ENCODE data around the gene GLUD2.

Gene GLUD2

GRCh38 chrX:121013897-121014455 lies 33.4 kb upstream of the GLUD2 start:
- Histone ChIP-seq H4K20me1 (ENCODE audit: low read depth, low read length) (no peaks in the 10 kb centered on the region), H3K27me3 (ENCODE audit: low read length) (no peaks in the 10 kb centered on the region), H3K79me2 (ENCODE audit: insufficient read depth, low read length) (no peaks in the 10 kb centered on the region), H3K4me2 (ENCODE audit: low read depth, low read length, poor library complexity, severe bottlenecking) (no peak overlapping the region), H3K36me3 (ENCODE audit: low read length) (no peaks in the 10 kb centered on the region), H2AFZ (ENCODE audit: low read depth, low read length, severe bottlenecking) (no peak overlapping the region), H3K9me3 (ENCODE audit: insufficient read depth, low read length) (no peaks in the 10 kb centered on the region), H3K9ac (ENCODE audit: low read length) (no peak overlapping the region), H3K9me2 (replicated peaks; ENCODE audit: insufficient read depth, low read length) (no peaks in the 10 kb centered on the region), H3K4me3 (ENCODE audit: insufficient read depth, low read length, poor library complexity, severe bottlenecking) (no peak overlapping the region), H3K27ac (ENCODE audit: low read depth, low read length) (no peak overlapping the region), H3F3A (ENCODE audit: insufficient read depth) (no peaks in the 10 kb centered on the region)
- TF ChIP-seq CTCF (IDR thresholded peaks at IDR 0.05; ENCODE audit: insufficient read depth, low read length, poor library complexity, severe bottlenecking) (no peak), EZH2phosphoT487 (conservative IDR thresholded peaks at IDR 0.05; ENCODE audit: low read length) (no peak)

GRCh38 chrX:121014826-121015225 lies 32.6 kb upstream of the GLUD2 start:
- H4K20me1 ChIP-seq (ENCODE audit: low read depth, low read length) = no peaks in the 10 kb centered on the region
- TF ChIP-seq EZH2phosphoT487 (conservative IDR thresholded peaks at IDR 0.05; ENCODE audit: low read length) (no peak), CTCF (IDR thresholded peaks at IDR 0.05; ENCODE audit: insufficient read depth, low read length, poor library complexity, severe bottlenecking) (no peak)
- H3K9me2 ChIP-seq (replicated peaks; ENCODE audit: insufficient read depth, low read length) = no peaks in the 10 kb centered on the region

GRCh38 chrX:121028419-121028818 lies 19.0 kb upstream of the GLUD2 start:
- Histone ChIP-seq H3F3A (ENCODE audit: insufficient read depth) (no peaks in the 10 kb centered on the region), H3K27me3 (ENCODE audit: low read length) (no peaks in the 10 kb centered on the region), H3K4me3 (ENCODE audit: insufficient read depth, low read length, poor library complexity, severe bottlenecking) (no peak overlapping the region), H3K36me3 (ENCODE audit: low read length) (no peaks in the 10 kb centered on the region), H2AFZ (ENCODE audit: low read depth, low read length, severe bottlenecking) (no peak overlapping the region), H3K9ac (ENCODE audit: low read length) (no peak overlapping the region), H4K20me1 (ENCODE audit: low read depth, low read length) (no peaks in the 10 kb centered on the region), H3K4me2 (ENCODE audit: low read depth, low read length, poor library complexity, severe bottlenecking) (no peak overlapping the region), H3K27ac (ENCODE audit: low read depth, low read length) (no peak overlapping the region), H3K9me3 (ENCODE audit: insufficient read depth, low read length) (no peaks in the 10 kb centered on the region), H3K79me2 (ENCODE audit: insufficient read depth, low read length) (no peaks in the 10 kb centered on the region), H3K9me2 (replicated peaks; ENCODE audit: insufficient read depth, low read length) (no peaks in the 10 kb centered on the region)
- TF ChIP-seq CTCF (IDR thresholded peaks at IDR 0.05; ENCODE audit: insufficient read depth, low read length, poor library complexity, severe bottlenecking) (no peak), EZH2phosphoT487 (conservative IDR thresholded peaks at IDR 0.05; ENCODE audit: low read length) (no peak)

More at GRCh38 chrX:121014826-121015225, 32.6 kb upstream of the GLUD2 start:
- H2AFZ ChIP-seq (ENCODE audit: low read depth, low read length, severe bottlenecking) = no peak overlapping the region
- no peaks in the 10 kb centered on the region for H3K9me3 ChIP-seq (ENCODE audit: insufficient read depth, low read length)
- H3K9ac ChIP-seq (ENCODE audit: low read length) = no peak overlapping the region
- no peaks in the 10 kb centered on the region for H3K36me3 ChIP-seq (ENCODE audit: low read length)
- H3K27ac ChIP-seq (ENCODE audit: low read depth, low read length) = no peak overlapping the region
- H3K4me2 ChIP-seq (ENCODE audit: low read depth, low read length, poor library complexity, severe bottlenecking) = no peak overlapping the region
- no peaks in the 10 kb centered on the region for H3K27me3 ChIP-seq (ENCODE audit: low read length)
- no peak overlapping the region for H3K4me3 ChIP-seq (ENCODE audit: insufficient read depth, low read length, poor library complexity, severe bottlenecking)
- no peaks in the 10 kb centered on the region for H3K79me2 ChIP-seq (ENCODE audit: insufficient read depth, low read length)
- H3F3A ChIP-seq (ENCODE audit: insufficient read depth) = no peaks in the 10 kb centered on the region
